K562 (cell line): ENCODE data around the gene CHRNA3. TPM values are rescaled to one million over a fixed set of nuclear protein-coding genes. Genes with fewer than 3 reads are reported as not detected.

Experiments used
- CBX5 ChIP-seq: IDR thresholded peaks from 2 replicates; pipeline ENCODE4 v1.6.1; 2014; ENCODE audit warnings: low read depth, borderline replicate concordance
- CC2D1A ChIP-seq: fragments of 450-650 bp; IDR thresholded peaks from 2 replicates; pipeline ENCODE4 v1.6.1; 2017; ENCODE audit warnings: mild to moderate bottlenecking
- E4F1 ChIP-seq: fragments of 250-450 bp; sonication (Bioruptor Pico); IDR thresholded peaks from 2 replicates; pipeline ENCODE4 v1.5.0; 2021; ENCODE audit warnings: mild to moderate bottlenecking, borderline replicate concordance
- EP300 ChIP-seq: IDR thresholded peaks from 2 replicates; pipeline ENCODE4 v1.6.1; 2012; ENCODE audit warnings: low read length, improper control_type of control experiment
- EZH2 ChIP-seq: IDR thresholded peaks from 2 replicates; pipeline ENCODE4 v1.6.1; 2012; ENCODE audit warnings: low read depth, mild to moderate bottlenecking, inconsistent platforms, low read length, borderline replicate concordance
- HCFC1 ChIP-seq: IDR thresholded peaks from 2 replicates; pipeline ENCODE4 v1.6.1; 2012; ENCODE audit warnings: low read depth, low read length, improper control_type of control experiment
- HDAC2 ChIP-seq: fragments of 450-650 bp; IDR thresholded peaks from 2 replicates; pipeline ENCODE4 v1.6.1; 2016; ENCODE audit warnings: mild to moderate bottlenecking
- HEY1 ChIP-seq: fragments of 250-450 bp; sonication (Bioruptor Pico); IDR thresholded peaks from 2 replicates; pipeline ENCODE4 v1.5.0; 2020; ENCODE audit warnings: mild to moderate bottlenecking, moderate library complexity, borderline replicate concordance
- ID3 ChIP-seq, 2 experiments: fragments of 250-450 bp in 1 of 2; fragments of 450-650 bp in 1 of 2; sonication (Bioruptor Pico) in 1 of 2; IDR thresholded peaks; 2 replicates each; pipeline versions ENCODE4 v1.6.1 to v1.8.0; 2016 to 2021; ENCODE audit warnings: mild to moderate bottlenecking in 2 of 2, moderate library complexity in 2 of 2, missing compliant biosample characterization in 1 of 2, missing genetic modification characterization in 1 of 2
- KLF1 ChIP-seq: fragments of 450-650 bp; IDR thresholded peaks from 2 replicates; pipeline ENCODE4 v1.6.1; 2016; ENCODE audit warnings: missing genetic modification characterization, missing compliant biosample characterization
- NFE2 ChIP-seq: IDR thresholded peaks from 2 replicates; pipeline ENCODE4 v1.6.1; 2014; ENCODE audit warnings: antibody characterized with exemption, low read depth
- NFE2L1 ChIP-seq: fragments of 450-650 bp; IDR thresholded peaks from 2 replicates; pipeline ENCODE4 v1.6.1; 2016; ENCODE audit warnings: missing genetic modification characterization, low read depth, mild to moderate bottlenecking, missing compliant biosample characterization, moderate library complexity, borderline replicate concordance
- NRF1 ChIP-seq, 2 experiments: fragments of 450-650 bp; IDR thresholded peaks in 1 of 2; conservative IDR thresholded peaks in 1 of 2; 2 replicates each; pipeline ENCODE4 v1.6.1; 2014; ENCODE audit warnings: mild to moderate bottlenecking in 2 of 2
- RBM22 ChIP-seq: fragments of 200-400 bp; formaldehyde crosslinking; IDR thresholded peaks from 2 replicates; pipeline ENCODE4 v1.6.1; 2018; ENCODE audit warnings: low read length, low read depth; ENCODE audit not compliant: poor library complexity, severe bottlenecking
- STAT5A ChIP-seq: IDR thresholded peaks from 2 replicates; pipeline ENCODE4 v1.6.1; 2012; ENCODE audit warnings: low read length, inconsistent platforms, borderline replicate concordance
- TRIM28 ChIP-seq: fragments of 450-650 bp; IDR thresholded peaks from 2 replicates; pipeline ENCODE4 v1.6.1; 2017
- TSC22D4 ChIP-seq: fragments of 450-650 bp; IDR thresholded peaks from 2 replicates; pipeline ENCODE4 v1.6.1; 2016; ENCODE audit warnings: missing genetic modification characterization, missing biosample characterization, control low read depth
- ZBTB5 ChIP-seq: fragments of 450-650 bp; IDR thresholded peaks from 2 replicates; pipeline ENCODE4 v1.6.1; 2017; ENCODE audit warnings: antibody characterized with exemption
- ZEB2 ChIP-seq: fragments of 450-650 bp; IDR thresholded peaks from 2 replicates; pipeline ENCODE4 v1.6.1; 2016
- ZNF174 ChIP-seq: fragments of 250-450 bp; sonication (Bioruptor Pico); IDR thresholded peaks from 2 replicates; pipeline ENCODE4 v1.4.0; 2020; ENCODE audit warnings: mild to moderate bottlenecking
- ZNF316 ChIP-seq: fragments of 450-650 bp; IDR thresholded peaks from 2 replicates; pipeline ENCODE4 v1.6.1; 2016
- ZNF778 ChIP-seq: fragments of 450-650 bp; formaldehyde crosslinking; IDR thresholded peaks from 2 replicates; pipeline ENCODE4 v1.4.0; 2020; ENCODE audit warnings: mild to moderate bottlenecking, moderate library complexity
- polyA plus RNA-seq, 8 experiments: library from polyadenylated mRNA; depleted of rRNA in 4 of 8; stranded (reverse) in 5 of 8; unstranded in 3 of 8; fragments of >200 nt; fragmentation: Nextera tagmentation in 2 of 8; fragmentation: Illumina TruSeq in 1 of 8; extraction: Ambion mirVana in 2 of 8; extraction: Trizol in 1 of 8; gene quantifications; 2 replicates each; pipeline versions ENCODE4 v1.2.1 to v1.2.3, GENCODE V29; 2011 to 2014; ENCODE audit warnings: inconsistent platforms in 1 of 8, missing spikeins in 1 of 8
- total RNA-seq, 7 experiments: library from RNA; depleted of rRNA in 6 of 7; stranded (reverse); fragments of >200 nt in 6 of 7; fragmentation: Illumina TruSeq in 2 of 7; extraction: Trizol in 2 of 7; gene quantifications; 2 replicates each; pipeline versions ENCODE4 v1.2.1 to v1.2.3, GENCODE V29; 2011 to 2021; ENCODE audit warnings: low replicate concordance in 1 of 7
- TF ChIP-seq, protein P1 (sequence below): IDR thresholded peaks from 2 replicates; pipeline ENCODE4 v1.6.1; 2016; ENCODE audit warnings: missing genetic modification characterization, missing compliant biosample characterization

CHRNA3 gene
- total and polyA plus RNA-seq, 9 of the 15 experiments (the other 6 are each of a cell fraction or from before 2014, with no cell fraction given), result 0.01 TPM; not detected in 8

DNA sequence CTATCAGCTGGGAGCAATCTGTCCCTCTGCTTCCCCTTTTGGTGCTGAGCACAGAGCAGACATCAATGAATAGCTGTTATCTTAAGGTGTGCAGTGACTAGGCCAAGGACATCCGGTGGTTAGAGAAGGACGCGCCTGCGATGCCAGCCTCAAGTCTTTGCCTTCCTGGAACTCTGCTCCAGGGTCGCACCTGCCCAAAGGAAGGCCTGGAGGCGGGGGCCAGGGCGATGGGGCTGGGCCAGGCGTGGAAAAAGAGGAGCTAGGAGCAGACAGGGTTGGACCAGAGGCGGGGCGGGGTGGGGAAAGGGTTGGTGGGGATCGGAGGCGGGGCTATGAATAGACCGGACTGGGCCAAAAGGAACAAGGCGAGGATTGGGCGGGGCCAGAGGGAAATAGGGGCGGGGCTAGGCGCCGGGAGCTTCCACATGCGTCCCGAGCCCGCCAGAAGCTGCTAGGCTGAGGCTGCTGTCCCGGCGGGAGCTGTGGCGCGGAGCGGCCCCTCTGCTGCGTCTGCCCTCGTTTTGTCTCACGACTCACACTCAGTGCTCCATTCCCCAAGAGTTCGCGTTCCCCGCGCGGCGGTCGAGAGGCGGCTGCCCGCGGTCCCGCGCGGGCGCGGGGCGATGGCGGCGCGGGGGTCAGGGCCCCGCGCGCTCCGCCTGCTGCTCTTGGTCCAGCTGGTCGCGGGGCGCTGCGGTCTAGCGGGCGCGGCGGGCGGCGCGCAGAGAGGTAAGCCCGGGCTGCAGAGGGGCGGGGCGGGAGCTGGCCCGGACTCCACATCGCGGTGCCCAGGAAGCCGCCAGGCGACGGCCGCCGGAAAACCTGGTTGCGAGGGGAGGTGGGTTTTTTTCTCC is 55.5 kb downstream of the CHRNA3 start, which contains the start of gene CHRNA5 (continued):
- TF ChIP-seq HEY1 (CRISPR knock-in tag) (no peak), ID3 (CRISPR knock-in tag; IDR thresholded peaks at IDR 0.05) (no peak), ID3 (tag; IDR thresholded peaks at IDR 0.05) (no peak), ZBTB5 (no peak), ZNF316 (no peak), NRF1 (conservative IDR thresholded peaks at IDR 0.05 in 1 of 2, IDR thresholded peaks at IDR 0.05 in 1 of 2) (peak in 1 of 2 experiments; percentile 45; a peak in 3 of 4 replicates), RBM22 (no peak), HDAC2 (peak; percentile 82), TRIM28 (no peak), TSC22D4 (no peak), E4F1 (no peak), HCFC1 (no peak), ZNF174 (CRISPR knock-in tag) (no peak), EP300 (peak; percentile 46; the same call in 1 of the 2 replicates), EZH2 (no peak), NFE2L1 (tag) (no peak), CBX5 (no peak), NFE2 (peak; percentile 33; the same call in 1 of the 2 replicates), STAT5A (0 out of 2 replicates have a peak, but pooled peaks have one; percentile 44), ZNF778 (CRISPR knock-in tag) (no peak), KLF1 (tag) (no peak), ZEB2 (peak; percentile 98), CC2D1A (no peak)
- TF ChIP-seq, protein P1, sequence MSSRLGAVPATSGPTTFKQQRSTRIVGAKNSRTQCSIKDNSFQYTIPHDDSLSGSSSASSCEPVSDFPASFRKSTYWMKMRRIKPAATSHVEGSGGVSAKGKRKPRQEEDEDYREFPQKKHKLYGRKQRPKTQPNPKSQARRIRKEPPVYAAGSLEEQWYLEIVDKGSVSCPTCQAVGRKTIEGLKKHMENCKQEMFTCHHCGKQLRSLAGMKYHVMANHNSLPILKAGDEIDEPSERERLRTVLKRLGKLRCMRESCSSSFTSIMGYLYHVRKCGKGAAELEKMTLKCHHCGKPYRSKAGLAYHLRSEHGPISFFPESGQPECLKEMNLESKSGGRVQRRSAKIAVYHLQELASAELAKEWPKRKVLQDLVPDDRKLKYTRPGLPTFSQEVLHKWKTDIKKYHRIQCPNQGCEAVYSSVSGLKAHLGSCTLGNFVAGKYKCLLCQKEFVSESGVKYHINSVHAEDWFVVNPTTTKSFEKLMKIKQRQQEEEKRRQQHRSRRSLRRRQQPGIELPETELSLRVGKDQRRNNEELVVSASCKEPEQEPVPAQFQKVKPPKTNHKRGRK (tag), result no peak
